Adipose tissue (tissue), 3 donors: ENCODE data around the gene ASMTL. TPM values are rescaled to one million over a fixed set of nuclear protein-coding genes. Genes with fewer than 3 reads are reported as not detected.

Experiments
- polyA plus RNA-seq, 3 donors: library from polyadenylated mRNA; stranded (reverse); fragments of 200-250 nt; gene quantifications; one replicate each; pipeline ENCODE4 v1.2.3, GENCODE V29; 2013
- donor health status: healthy with polysubstance abuse.
- donor health status: Bipolar disorder and iron deficiency.
- donor health status: healthy.

ASMTL gene
- polyA plus RNA-seq, 3 donors, result 20.2 to 35.2 (median 22.3) TPM

Other genes with a start within 250 kb of the ASMTL start
- under 1 TPM; 0.03 to 0.22 (median 0.15) TPM for gene CRLF2, start 240.3 kb downstream of the ASMTL start, polyA plus RNA-seq
- gene CSF2RA, start 184.1 kb downstream of the ASMTL start, polyA plus RNA-seq, result 10 to 100 TPM in 1 of 3 donors, 1 to 10 TPM in 2; 1.3 to 14.5 (median 5.6) TPM
- gene IL3RA, start 116.1 kb downstream of the ASMTL start, polyA plus RNA-seq, result 10 to 100 TPM in 2 of 3 donors, 1 to 10 TPM in 1; 4.0 to 19.0 (median 18.5) TPM
- 100 to 1,000 TPM; 489 to 843 (median 515) TPM for gene SLC25A6, start 60.8 kb downstream of the ASMTL start, polyA plus RNA-seq
- 1 to 10 TPM; 1.1 to 1.8 (median 1.2) TPM for gene P2RY8, start 84.3 kb upstream of the ASMTL start, polyA plus RNA-seq
- gene AKAP17A, start 138.7 kb upstream of the ASMTL start, polyA plus RNA-seq, result 10 to 100 TPM; 20.5 to 30.3 (median 28.6) TPM
- under 1 TPM in 2 of 3 donors, not detected in 1; 0.07 to 0.09 TPM for gene ASMT, start 162.2 kb upstream of the ASMTL start, polyA plus RNA-seq